GM12873 (cell line): ENCODE results near the gene LGR6.

Experiments
- CTCF ChIP-seq: IDR thresholded peaks from 2 replicates; pipeline ENCODE4 v1.5.1; 2012; ENCODE audit warnings: low read depth, mild to moderate bottlenecking, moderate library complexity, low read length, control low read depth; ENCODE audit not compliant: insufficient read depth; ENCODE audit errors: missing control alignments

Gene LGR6

DNA sequence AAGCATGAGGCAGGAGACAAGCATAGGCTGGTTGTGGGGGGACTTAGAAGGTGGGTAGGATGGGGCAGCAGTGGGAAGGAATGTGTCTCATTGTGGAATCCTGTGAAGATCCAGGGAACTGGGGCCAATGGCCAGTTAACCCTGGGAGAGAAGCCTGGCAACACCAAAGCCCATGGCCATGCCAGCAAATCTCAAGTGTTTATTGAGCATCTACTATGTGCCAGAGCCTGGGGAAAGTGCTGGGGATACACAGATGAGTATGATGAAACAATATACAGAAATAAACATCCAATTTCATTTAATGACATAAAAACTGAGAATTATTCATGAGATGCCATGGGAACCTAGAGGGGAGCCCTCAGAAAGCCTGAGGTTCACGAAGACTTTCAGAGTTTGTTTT lies 17.4 kb downstream of the LGR6 start:
- no peak for TF ChIP-seq CTCF

GRCh38 chr1:202212787-202213186 lies 19.2 kb downstream of the LGR6 start:
- TF ChIP-seq CTCF, result no peak

DNA sequence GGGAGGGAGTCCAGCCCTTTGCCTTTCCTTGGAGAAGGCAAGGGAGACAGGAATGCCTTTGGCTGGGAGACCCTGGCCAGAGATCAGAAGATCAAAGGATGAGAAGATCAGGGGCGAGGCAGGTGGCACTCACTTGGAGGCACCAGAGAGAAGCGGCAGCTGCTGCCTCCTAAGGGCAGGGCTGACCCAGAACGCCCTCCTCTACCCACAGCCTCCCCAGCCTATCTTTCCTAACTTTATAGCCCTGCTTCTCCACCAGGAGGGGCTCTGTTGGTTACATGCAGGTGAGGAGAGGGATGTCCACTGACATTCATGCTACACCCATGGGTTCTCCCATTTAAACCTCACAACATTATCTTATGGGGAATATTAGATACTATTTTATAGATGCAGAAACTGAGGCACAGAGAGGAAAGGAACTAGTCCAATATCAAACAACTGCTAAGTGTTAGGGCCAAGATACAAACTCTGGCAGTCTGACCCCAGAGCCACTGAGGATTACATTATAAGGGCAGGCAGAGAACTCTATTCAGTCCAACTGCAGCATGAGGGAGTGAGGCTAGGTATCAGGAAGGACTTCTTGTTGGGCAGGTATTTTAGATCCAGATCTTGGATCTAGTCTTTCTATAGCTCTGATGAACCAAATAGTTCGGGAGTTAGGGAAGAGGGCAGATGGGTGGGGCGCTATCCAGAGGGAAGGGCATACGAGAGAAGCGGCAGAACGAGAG lies 19.9 kb downstream of the LGR6 start:
- no peak for TF ChIP-seq CTCF

DNA sequence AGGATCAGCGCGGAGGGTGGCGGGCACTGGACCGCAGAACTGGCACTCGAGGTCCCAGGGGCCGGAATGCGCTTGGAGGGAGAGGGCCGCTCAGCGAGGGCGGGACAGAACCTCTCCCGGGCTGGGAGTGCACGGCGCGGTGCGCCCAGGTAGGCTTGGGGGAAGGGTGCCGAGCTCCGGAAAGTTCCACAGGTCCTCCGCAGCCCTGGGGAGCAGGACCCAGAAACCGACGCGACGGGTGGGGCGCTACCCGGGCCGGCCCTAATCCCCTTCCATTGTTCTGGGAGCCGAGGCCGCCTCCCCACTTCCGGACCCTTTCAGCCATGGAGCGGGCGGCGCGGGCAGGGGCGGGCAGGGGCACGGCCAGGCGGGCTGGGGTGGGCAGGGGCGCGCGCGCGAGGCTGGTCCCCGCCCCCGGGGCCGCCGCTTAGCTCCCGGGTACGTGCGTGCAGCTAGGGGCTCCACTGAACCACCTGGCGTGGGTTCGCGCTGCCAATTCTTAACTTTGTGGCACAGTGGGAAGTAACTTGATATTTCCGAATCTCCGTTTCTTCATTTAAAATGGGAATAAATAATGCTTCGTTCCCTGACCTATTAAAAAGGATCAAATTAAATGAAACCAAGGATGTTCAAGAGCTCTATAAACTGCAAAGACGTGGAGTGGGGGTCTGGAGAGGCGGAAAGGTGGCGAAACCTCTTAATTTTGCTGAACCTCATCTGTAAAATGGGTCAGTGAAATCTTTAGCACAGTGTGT lies 20.7 kb downstream of the LGR6 start:
- TF ChIP-seq CTCF, result no peak

GRCh38 chr1:202215472-202216130 lies 22.0 kb downstream of the LGR6 start:
- no peak for TF ChIP-seq CTCF

- TF ChIP-seq CTCF, result no peak
Measured at GRCh38 chr1:202216691-202217090, 23.1 kb downstream of the LGR6 start.

DNA sequence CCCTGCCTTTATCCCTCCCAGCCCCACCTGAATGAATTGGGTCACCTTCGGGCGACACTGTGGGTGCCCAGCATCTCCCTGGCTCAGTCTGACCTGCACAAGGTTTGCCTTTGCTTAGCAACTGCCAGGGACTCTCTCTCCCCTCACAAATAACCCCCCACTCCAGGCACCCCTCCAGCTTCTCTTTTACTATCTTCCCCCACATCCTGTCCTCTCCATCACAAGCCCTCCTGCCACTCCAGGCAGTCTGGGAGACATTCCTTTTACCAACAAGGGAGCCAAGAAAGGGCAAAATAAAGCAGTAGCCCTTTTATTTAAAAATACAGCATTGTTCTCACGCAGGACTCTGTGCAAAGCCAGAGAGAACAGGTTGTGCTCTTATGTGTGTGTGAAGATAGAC lies 23.9 kb downstream of the LGR6 start:
- TF ChIP-seq CTCF, result no peak
